ENCODE measurements around the gene VSIG10. TPM values are rescaled to one million over a fixed set of nuclear protein-coding genes. Genes with fewer than 3 reads are reported as not detected.
"Not testable (repeated sequence)": the region's sequence is repeated elsewhere in the genome, so short reads cannot be mapped to it uniquely, and the experiment has no call there.

VSIG10 gene
- total and polyA plus RNA-seq, 7 donors: 4.8 to 13.9 (median 10.7) TPM

- DNase-seq (no peak), ATAC-seq (no peak)
- intact Hi-C loops (cut with DNase I): loop anchor here (5.0 to 10.0 kb wide), 2 partner anchors 155 to 157 kb away; no protein-coding TSS in a partner anchor
- no peak overlapping the region for H3K27ac ChIP-seq
- no peaks in the 10 kb centered on the region for H3K4me1 ChIP-seq
- peaks cover 13 to 97% of the 10 kb centered on the region in 2 donors for H3K36me3 ChIP-seq (ENCODE audit: insufficient read depth in 1 of 2, low read depth in 1 of 2)
- WGBS, 3 donors: 92 to 95% (median 92%) methylated on average over 7 of the region's 7 CpGs
- no peaks in the 10 kb centered on the region for H3K9me3 ChIP-seq
- H3K27me3 ChIP-seq (ENCODE audit: insufficient read depth in 3 of 3, low read length in 2 of 3): no peaks in the 10 kb centered on the region
- no peak overlapping the region for H3K4me3 ChIP-seq
- TF ChIP-seq CTCF (IDR thresholded peaks at IDR 0.05): no peak
These were observed 71.6 kb downstream of the VSIG10 start for GRCh38 chr12:118032188-118032587.

- WGBS, 3 donors: 96 to 98% (median 97%) methylated on average over 5 of the region's 5 CpGs
- intact Hi-C loops (cut with DNase I): no loop called here
- no peak overlapping the region for H3K4me3 ChIP-seq
- TF ChIP-seq CTCF (IDR thresholded peaks at IDR 0.05): no peak
- no peaks in the 10 kb centered on the region for H3K27me3 ChIP-seq (ENCODE audit: insufficient read depth in 3 of 3, low read length in 2 of 3)
- no peak for DNase-seq
- no peaks in the 10 kb centered on the region for H3K4me1 ChIP-seq
- no peak for ATAC-seq
- peaks cover 12 to 94% of the 10 kb centered on the region in 2 donors for H3K36me3 ChIP-seq (ENCODE audit: insufficient read depth in 1 of 2, low read depth in 1 of 2)
- H3K9me3 ChIP-seq: no peaks in the 10 kb centered on the region
- H3K27ac ChIP-seq: no peak overlapping the region
These were observed 74.6 kb downstream of the VSIG10 start for GRCh38 chr12:118029166-118029565.

- WGBS, 3 donors: 41 to 70% (median 53%) methylated on average over 4 of the region's 4 CpGs
- Histone ChIP-seq H3K36me3 (ENCODE audit: insufficient read depth in 1 of 2, low read depth in 1 of 2) (peaks cover 3 to 86% of the 10 kb centered on the region in 2 donors), H3K27me3 (ENCODE audit: insufficient read depth in 3 of 3, low read length in 2 of 3) (no peaks in the 10 kb centered on the region), H3K27ac (no peak overlapping the region), H3K4me1 (no peaks in the 10 kb centered on the region), H3K4me3 (no peak overlapping the region), H3K9me3 (no peaks in the 10 kb centered on the region)
- intact Hi-C loops (cut with DNase I): no loop called here
- TF ChIP-seq CTCF (IDR thresholded peaks at IDR 0.05): no peak
- DNase-seq (no peak), ATAC-seq (no peak)
These were observed 78.6 kb downstream of the VSIG10 start for GRCh38 chr12:118025168-118025567.

GRCh38 chr12:118023301-118023860, 80.4 kb downstream of the VSIG10 start:
- WGBS, 3 donors: 63 to 88% (median 84%) methylated on average over 9 of the region's 9 CpGs
- no peaks in the 10 kb centered on the region for H3K4me1 ChIP-seq
- H3K9me3 ChIP-seq: no peaks in the 10 kb centered on the region
- H3K27me3 ChIP-seq (ENCODE audit: insufficient read depth in 3 of 3, low read length in 2 of 3): no peaks in the 10 kb centered on the region
- no peak overlapping the region for H3K27ac ChIP-seq
- H3K4me3 ChIP-seq: no peak overlapping the region
- H3K36me3 ChIP-seq (ENCODE audit: insufficient read depth in 1 of 2, low read depth in 1 of 2): peaks cover 3 to 86% of the 10 kb centered on the region in 2 donors
- intact Hi-C loops (cut with DNase I): no loop called here
- no peak for TF ChIP-seq CTCF (IDR thresholded peaks at IDR 0.05)
- ATAC-seq: no peak
- no peak for DNase-seq

- no peaks in the 10 kb centered on the region for H3K4me1 ChIP-seq
- TF ChIP-seq CTCF (IDR thresholded peaks at IDR 0.05): no peak
- no peak overlapping the region for H3K4me3 ChIP-seq
- ATAC-seq (no peak), DNase-seq (no peak)
- no peaks in the 10 kb centered on the region for H3K27me3 ChIP-seq (ENCODE audit: insufficient read depth in 3 of 3, low read length in 2 of 3)
- H3K27ac ChIP-seq: no peak overlapping the region
- intact Hi-C loops (cut with DNase I): no loop called here
- WGBS, 3 donors: 90 to 91% (median 91%) methylated on average over 3 of the region's 3 CpGs
- no peaks in the 10 kb centered on the region for H3K9me3 ChIP-seq
- peaks cover 3 to 85% of the 10 kb centered on the region in 2 donors for H3K36me3 ChIP-seq (ENCODE audit: insufficient read depth in 1 of 2, low read depth in 1 of 2)
These were observed 81.1 kb downstream of the VSIG10 start for GRCh38 chr12:118022728-118023109.

- H3K9me3 ChIP-seq; ATAC-seq; H3K27me3 ChIP-seq (ENCODE audit: insufficient read depth in 3 of 3, low read length in 2 of 3); H3K4me1 ChIP-seq; H3K27ac ChIP-seq; intact Hi-C loops (cut with DNase I); H3K4me3 ChIP-seq; DNase-seq: not testable (repeated sequence)
- H3K36me3 ChIP-seq (ENCODE audit: insufficient read depth in 1 of 2, low read depth in 1 of 2): peaks cover 3 to 80% of the 10 kb centered on the region in 2 donors
- 86 to 95% (median 87%) methylated on average over 13 of the region's 13 CpGs for WGBS, 3 donors
These were observed 81.6 kb downstream of the VSIG10 start for GRCh38 chr12:118022097-118022727.

All from psoas muscle (tissue), 8 donors.